Neuronal stem cell (in vitro differentiated cells): ENCODE results near the gene TIGD1.
A peak's percentile ranks its signal among the peaks of the same experiment; 100 is the strongest.

Experiments
- DNase-seq: peaks from one replicate; pipeline ENCODE4 v3.0.0-alpha.2; 2013; ENCODE audit warnings: low spot score
- H2AFZ ChIP-seq: one replicate; pipeline ENCODE4 v1.6.1; 2013; ENCODE audit warnings: mild to moderate bottlenecking, low read length, inconsistent platforms
- H2AK5ac ChIP-seq: 2 replicates; pipeline ENCODE4 v1.6.1; 2013; ENCODE audit warnings: low read depth, mild to moderate bottlenecking, inconsistent platforms, low read length, moderate library complexity, mixed read lengths
- H2BK120ac ChIP-seq: 2 replicates; pipeline ENCODE4 v1.6.1; 2013; ENCODE audit warnings: low read depth, mild to moderate bottlenecking, inconsistent platforms, low read length, moderate library complexity, mixed read lengths
- H2BK12ac ChIP-seq: one replicate; pipeline ENCODE4 v1.6.1; 2013; ENCODE audit warnings: low read length, inconsistent platforms
- H2BK15ac ChIP-seq: 2 replicates; pipeline ENCODE4 v1.6.1; 2013; ENCODE audit warnings: mild to moderate bottlenecking, low read length, inconsistent platforms, mixed read lengths
- H2BK5ac ChIP-seq: one replicate; pipeline ENCODE4 v1.6.1; 2013; ENCODE audit warnings: inconsistent platforms, mild to moderate bottlenecking, low read length, moderate library complexity
- H3K14ac ChIP-seq: one replicate; pipeline ENCODE4 v1.6.1; 2013; ENCODE audit warnings: low read length, inconsistent platforms
- H3K18ac ChIP-seq: 2 replicates; pipeline ENCODE4 v1.6.1; 2013; ENCODE audit warnings: low read length, inconsistent platforms
- H3K23ac ChIP-seq: 2 replicates; pipeline ENCODE4 v1.6.1; 2013; ENCODE audit warnings: low read depth, mild to moderate bottlenecking, mixed read lengths, low read length, inconsistent platforms; ENCODE audit not compliant: poor library complexity
- H3K27ac ChIP-seq: replicated peaks from 3 replicates; pipeline ENCODE4 v1.5.1; 2013; ENCODE audit warnings: low read length, inconsistent platforms
- H3K27me3 ChIP-seq, 3 experiments: 2 replicates each; pipeline ENCODE4 v1.6.1; 2013; ENCODE audit warnings: low read length in 3 of 3, mild to moderate bottlenecking in 2 of 3, inconsistent platforms in 1 of 3, low read depth in 1 of 3, mixed read lengths in 1 of 3, moderate library complexity in 1 of 3; ENCODE audit not compliant: control insufficient read depth in 3 of 3, insufficient read depth in 3 of 3
- H3K36me3 ChIP-seq, 2 donors: replicated peaks in 1 of 2; 2 replicates each; pipeline ENCODE4 v1.6.1; 2013; ENCODE audit warnings: low read length in 2 of 2; ENCODE audit not compliant: control insufficient read depth in 2 of 2, insufficient read depth in 2 of 2
- H3K4ac ChIP-seq: 2 replicates; pipeline ENCODE4 v1.6.1; 2013; ENCODE audit warnings: inconsistent platforms, mild to moderate bottlenecking, low read length, moderate library complexity
- H3K4me1 ChIP-seq, 2 donors: 1 replicate in 1 of 2; 2 replicates in 1 of 2; pipeline ENCODE4 v1.6.1; 2013; ENCODE audit warnings: low read length in 2 of 2, low read depth in 1 of 2; ENCODE audit not compliant: control insufficient read depth in 2 of 2, insufficient read depth in 1 of 2
- H3K4me2 ChIP-seq: one replicate; pipeline ENCODE4 v1.6.1; 2013; ENCODE audit warnings: mild to moderate bottlenecking, low read length, inconsistent platforms; ENCODE audit not compliant: insufficient read depth, poor library complexity, severe bottlenecking
- H3K4me3 ChIP-seq, 2 donors: 2 replicates each; pipeline ENCODE4 v1.5.1; 2013; ENCODE audit warnings: low read length in 2 of 2, mild to moderate bottlenecking in 2 of 2, inconsistent platforms in 1 of 2, moderate library complexity in 1 of 2
- H3K79me1 ChIP-seq: one replicate; pipeline ENCODE4 v1.6.1; 2013; ENCODE audit warnings: low read depth, mild to moderate bottlenecking, inconsistent platforms, low read length, moderate library complexity
- H3K9ac ChIP-seq: one replicate; pipeline ENCODE4 v1.6.1; 2013; ENCODE audit warnings: mild to moderate bottlenecking, low read depth, low read length, inconsistent platforms; ENCODE audit not compliant: poor library complexity
- H3K9me3 ChIP-seq, 2 donors: replicated peaks in 1 of 2; 2 replicates each; pipeline versions ENCODE3 to v1.6.1; 2013; ENCODE audit warnings: low read length in 2 of 2, mild to moderate bottlenecking in 2 of 2, inconsistent platforms in 1 of 2, low read depth in 1 of 2, mixed read lengths in 1 of 2, moderate library complexity in 1 of 2; ENCODE audit not compliant: control insufficient read depth in 2 of 2, insufficient read depth in 1 of 2
- H4K8ac ChIP-seq: one replicate; pipeline ENCODE4 v1.6.1; 2013; ENCODE audit warnings: low read depth, mild to moderate bottlenecking, inconsistent platforms, low read length, moderate library complexity
- H4K91ac ChIP-seq: one replicate; pipeline ENCODE4 v1.6.1; 2013; ENCODE audit warnings: low read length, low read depth, mild to moderate bottlenecking, inconsistent platforms; ENCODE audit not compliant: poor library complexity
- WGBS, 2 donors: extraction: QIAGEN DNeasy Blood & Tissue Kit; methylation state at CpG; one replicate each; pipeline ENCODE4 v1.1.7; 2013; ENCODE audit warnings: missing lambda C conversion rate in 2 of 2, mixed read lengths in 1 of 2; ENCODE audit not compliant: insufficient read length in 2 of 2, insufficient replicate concordance in 1 of 2; ENCODE audit errors: extremely low coverage in 2 of 2; 5-methylcytosine and 5-hydroxymethylcytosine counted together

Gene TIGD1

DNA sequence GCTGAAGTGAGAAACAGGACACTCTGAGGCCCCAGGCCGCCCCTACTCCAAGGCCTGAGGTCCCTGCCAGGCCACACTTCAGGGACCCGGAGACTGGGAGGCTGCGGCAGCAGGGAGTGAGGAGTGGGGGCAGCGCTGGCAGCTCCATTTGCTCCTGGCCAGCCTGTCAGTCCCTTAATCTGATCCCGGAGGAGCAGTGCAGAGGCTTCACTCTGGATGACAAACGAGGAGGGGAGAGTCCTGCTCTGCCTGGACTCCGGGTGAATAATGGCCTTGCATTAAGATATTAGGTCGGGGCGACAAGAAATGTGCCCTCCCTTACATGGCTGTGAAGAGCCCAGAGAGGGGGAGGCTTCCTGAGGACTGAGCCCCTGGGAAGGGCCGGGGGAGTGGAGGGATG, 44.5 kb downstream of the TIGD1 start:
- H3K27me3 ChIP-seq, result peaks cover 11 to 78% (median 28%) of the 10 kb centered on the region in 3 experiments
- no peak overlapping the region for H3K14ac ChIP-seq
- H4K8ac ChIP-seq, result no peak overlapping the region
- H2BK12ac ChIP-seq, result no peak overlapping the region
- H3K27ac ChIP-seq, result no peak overlapping the region
- peak overlapping the region; percentile 19 for H3K4me2 ChIP-seq
- H3K4me3 ChIP-seq, result no peak overlapping the region
- H3K79me1 ChIP-seq, result no peaks in the 10 kb centered on the region
- H3K9me3 ChIP-seq, result peaks cover 0 to 3% of the 10 kb centered on the region in 2 donors
- H3K36me3 ChIP-seq, result no peaks in the 10 kb centered on the region
- H2BK5ac ChIP-seq, result peak overlapping the region; percentile 42
- peak overlapping the region; percentile 84 for H3K18ac ChIP-seq
- peak overlapping the region; percentile 48 for H2AK5ac ChIP-seq
- peaks cover 21 to 22% of the 10 kb centered on the region in 2 donors for H3K4me1 ChIP-seq
- H2BK15ac ChIP-seq, result peak overlapping the region; percentile 21
- peak overlapping the region; percentile 83 for H2AFZ ChIP-seq
- WGBS, 2 donors, result no CpG with 5 or more reads among the region's 10 CpGs
- no peak overlapping the region for H2BK120ac ChIP-seq
- peak overlapping the region; percentile 35 for H3K9ac ChIP-seq
- no peak overlapping the region for H4K91ac ChIP-seq
- no peak overlapping the region for H3K4ac ChIP-seq
- no peak for DNase-seq
- no peak overlapping the region for H3K23ac ChIP-seq

DNA sequence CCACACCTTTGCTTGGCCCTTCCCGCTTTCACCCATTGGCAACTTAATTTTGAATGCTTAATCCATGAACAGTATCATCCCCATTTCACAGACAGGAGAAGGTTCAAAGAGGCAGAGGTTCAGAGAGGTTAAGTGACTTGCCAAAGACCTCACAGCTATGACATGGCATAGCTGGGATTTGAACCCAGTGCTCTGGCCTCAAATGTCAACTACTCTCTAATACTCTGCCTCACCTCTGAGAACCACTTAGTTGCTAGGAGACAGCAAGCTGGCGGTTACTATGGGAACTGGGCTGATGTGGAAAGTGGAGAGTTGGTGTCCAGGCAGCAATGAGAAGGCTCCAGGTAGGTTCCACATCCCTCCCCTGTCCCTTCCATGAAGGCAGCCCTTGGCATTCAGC, 45.9 kb downstream of the TIGD1 start:
- Histone ChIP-seq H2BK15ac (no peak overlapping the region), H3K4me1 (peaks cover 21 to 22% of the 10 kb centered on the region in 2 donors), H3K14ac (no peak overlapping the region), H3K79me1 (no peaks in the 10 kb centered on the region), H3K9me3 (peaks cover 0 to 3% of the 10 kb centered on the region in 2 donors), H4K91ac (no peak overlapping the region), H4K8ac (no peak overlapping the region), H2AFZ (no peak overlapping the region), H3K4me2 (no peak overlapping the region), H2BK5ac (no peak overlapping the region), H3K9ac (no peak overlapping the region), H2BK12ac (no peak overlapping the region), H2BK120ac (peak overlapping the region; percentile 56), H3K27ac (no peak overlapping the region), H3K36me3 (no peaks in the 10 kb centered on the region), H3K4me3 (no peak overlapping the region), H3K27me3 (peaks cover 11 to 91% (median 28%) of the 10 kb centered on the region in 3 experiments), H2AK5ac (no peak overlapping the region), H3K4ac (no peak overlapping the region), H3K23ac (no peak overlapping the region), H3K18ac (no peak overlapping the region)
- WGBS, 2 donors, result no CpG with 5 or more reads among the region's 2 CpGs
- no peak for DNase-seq

DNA sequence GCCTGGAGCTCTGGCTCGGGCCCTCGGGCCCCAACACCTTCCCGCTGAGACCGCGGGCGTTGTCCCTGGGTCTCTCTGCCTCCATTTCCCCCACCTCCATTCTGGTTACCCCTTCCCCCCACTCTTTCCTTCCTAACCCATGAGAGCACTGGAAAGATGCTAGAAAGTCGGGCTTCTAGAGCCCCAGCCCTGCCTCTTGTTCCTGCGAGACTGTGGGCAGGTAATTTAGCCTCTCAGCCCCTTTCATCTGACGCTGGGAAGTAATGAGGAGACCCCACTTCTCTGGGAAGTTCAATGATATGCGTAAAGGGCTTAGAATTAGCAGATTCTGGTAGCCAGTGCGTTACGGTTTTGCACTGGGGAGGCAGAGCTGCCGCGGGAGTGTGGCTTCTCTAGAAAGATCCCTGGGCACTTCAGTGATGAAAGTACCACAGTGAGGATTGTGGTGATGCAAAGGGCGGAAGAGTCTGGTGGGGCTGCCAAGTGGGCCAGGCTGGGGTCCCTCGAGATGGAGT, 46.5 kb downstream of the TIGD1 start:
- H3K4me3 ChIP-seq, result peak overlapping the region; percentile 37 to 78
- H3K27me3 ChIP-seq, result peaks cover 11 to 90% (median 28%) of the 10 kb centered on the region in 3 experiments
- H2AK5ac ChIP-seq, result peak overlapping the region; percentile 33
- no peak overlapping the region for H3K4ac ChIP-seq
- H3K4me1 ChIP-seq, result peaks cover 21 to 22% of the 10 kb centered on the region in 2 donors
- no peak for DNase-seq
- H2BK12ac ChIP-seq, result no peak overlapping the region
- peak overlapping the region; percentile 90 for H3K4me2 ChIP-seq
- WGBS, 2 donors, result no CpG with 5 or more reads among the region's 16 CpGs
- H4K91ac ChIP-seq, result no peak overlapping the region
- peak overlapping the region; percentile 90 for H3K18ac ChIP-seq
- no peak overlapping the region for H2BK5ac ChIP-seq
- no peak overlapping the region for H3K9ac ChIP-seq
- no peak overlapping the region for H3K14ac ChIP-seq
- H4K8ac ChIP-seq, result no peak overlapping the region
- peak overlapping the region; percentile 83 for H2AFZ ChIP-seq
- H2BK120ac ChIP-seq, result peak overlapping the region; percentile 56
- H2BK15ac ChIP-seq, result peak overlapping the region; percentile 79
- no peaks in the 10 kb centered on the region for H3K79me1 ChIP-seq
- peak overlapping the region; percentile 67 for H3K23ac ChIP-seq
- H3K9me3 ChIP-seq, result peaks cover 0 to 3% of the 10 kb centered on the region in 2 donors
- H3K36me3 ChIP-seq, result no peaks in the 10 kb centered on the region
- no peak overlapping the region for H3K27ac ChIP-seq

DNA sequence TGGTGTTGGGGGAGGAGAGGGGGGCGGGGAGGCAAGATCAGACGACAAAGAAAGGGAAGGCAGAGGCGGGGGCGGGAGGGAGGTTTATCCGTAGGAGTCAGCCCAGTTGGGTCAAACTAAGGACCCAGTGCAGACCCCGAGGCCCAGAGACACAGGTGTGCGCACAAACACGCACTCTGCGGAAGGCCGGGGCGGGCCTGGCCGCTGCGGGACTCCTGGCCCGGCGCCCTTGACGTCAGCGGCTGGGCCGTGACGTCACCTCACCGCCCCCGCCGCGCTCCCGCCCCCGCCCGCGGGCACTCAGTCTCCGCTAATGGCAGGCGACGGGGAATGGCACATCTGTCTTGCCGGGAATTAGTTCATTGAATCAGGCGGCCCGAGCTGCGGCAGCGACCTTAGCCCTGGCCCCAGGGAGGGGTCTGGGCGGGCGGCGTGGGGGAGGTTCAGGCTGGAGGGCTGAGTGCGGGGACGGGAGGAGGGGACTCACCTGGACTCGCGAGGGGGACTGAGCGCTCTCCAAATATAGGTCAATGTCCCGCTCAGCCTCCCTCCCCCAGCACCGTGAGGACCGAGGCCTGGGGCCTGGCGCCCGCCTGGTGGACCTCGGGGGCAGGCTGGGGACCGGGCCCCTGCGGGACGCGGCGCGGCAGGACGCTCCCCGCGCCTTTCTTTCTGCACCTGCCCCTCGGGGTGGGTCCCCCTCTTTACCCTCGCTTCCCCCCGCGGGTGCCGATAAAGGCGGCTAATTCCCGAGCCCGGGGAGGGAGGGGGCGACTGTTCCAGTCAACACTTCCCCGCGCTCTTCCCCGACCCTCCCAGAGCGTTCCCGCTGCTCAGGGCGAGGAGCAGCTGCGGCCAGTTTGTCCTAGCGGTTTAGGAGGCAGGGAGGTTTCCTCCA, 47.2 kb downstream of the TIGD1 start:
- H3K4me3 ChIP-seq, result peak overlapping the region; percentile 37 to 78
- peak overlapping the region; percentile 67 for H3K23ac ChIP-seq
- H3K4me2 ChIP-seq, result peak overlapping the region; percentile 90
- peaks cover 21 to 22% of the 10 kb centered on the region in 2 donors for H3K4me1 ChIP-seq
- WGBS, 2 donors, result no CpG with 5 or more reads among the region's 75 CpGs
- no peak overlapping the region for H4K8ac ChIP-seq
- H3K27me3 ChIP-seq, result peaks cover 11 to 88% (median 28%) of the 10 kb centered on the region in 3 experiments
- no peak overlapping the region for H2BK12ac ChIP-seq
- peak overlapping the region; percentile 83 for H2AFZ ChIP-seq
- peak overlapping the region; percentile 41 for H2BK120ac ChIP-seq
- no peak overlapping the region for H3K14ac ChIP-seq
- no peaks in the 10 kb centered on the region for H3K36me3 ChIP-seq
- no peaks in the 10 kb centered on the region for H3K79me1 ChIP-seq
- no peak overlapping the region for H4K91ac ChIP-seq
- no peak overlapping the region for H2BK5ac ChIP-seq
- H2BK15ac ChIP-seq, result peak overlapping the region; percentile 79
- H3K9me3 ChIP-seq, result peaks cover 0 to 3% of the 10 kb centered on the region in 2 donors
- no peak overlapping the region for H3K4ac ChIP-seq
- peak overlapping the region; percentile 90 for H3K18ac ChIP-seq
- H2AK5ac ChIP-seq, result peak overlapping the region; percentile 91
- H3K27ac ChIP-seq, result no peak overlapping the region
- peak overlapping the region; percentile 54 for H3K9ac ChIP-seq
- DNase-seq, result peak; percentile 64
